K562 (cell line): ENCODE data around the gene BZW1. TPM values are rescaled to one million over a fixed set of nuclear protein-coding genes. Genes with fewer than 3 reads are reported as not detected.
A peak's percentile ranks its signal among the peaks of the same experiment; 100 is the strongest.

Experiments used
- LEF1 ChIP-seq: fragments of 450-650 bp; IDR thresholded peaks from 2 replicates; pipeline ENCODE4 v1.6.1; 2016; ENCODE audit warnings: mild to moderate bottlenecking
- PHF8 ChIP-seq: fragments of 200-600 bp; sonication (generic); IDR thresholded peaks from 2 replicates; pipeline ENCODE4 v1.6.1; 2012; ENCODE audit warnings: mixed run types, mild to moderate bottlenecking, inconsistent platforms, low read length, moderate library complexity, borderline replicate concordance
- SREBF2 ChIP-seq: sonication (generic); formaldehyde crosslinking; IDR thresholded peaks from 2 replicates; pipeline ENCODE4 v1.4.0; 2020; ENCODE audit warnings: mild to moderate bottlenecking, missing genetic modification reagents
- ZC3H11A ChIP-seq: IDR thresholded peaks from 2 replicates; pipeline ENCODE4 v1.6.1; 2012; ENCODE audit warnings: low read depth, low read length, improper control_type of control experiment
- ZNF408 ChIP-seq: fragments of 250-450 bp; sonication (Bioruptor Pico); IDR thresholded peaks from 2 replicates; pipeline ENCODE4 v1.4.0; 2020; ENCODE audit warnings: low read depth, mild to moderate bottlenecking, moderate library complexity
- polyA plus RNA-seq, 8 experiments: library from polyadenylated mRNA; depleted of rRNA in 4 of 8; stranded (reverse) in 5 of 8; unstranded in 3 of 8; fragments of >200 nt; fragmentation: Nextera tagmentation in 2 of 8; fragmentation: Illumina TruSeq in 1 of 8; extraction: Ambion mirVana in 2 of 8; extraction: Trizol in 1 of 8; gene quantifications; 2 replicates each; pipeline versions ENCODE4 v1.2.1 to v1.2.3, GENCODE V29; 2011 to 2014; ENCODE audit warnings: inconsistent platforms in 1 of 8, missing spikeins in 1 of 8
- total RNA-seq, 7 experiments: library from RNA; depleted of rRNA in 6 of 7; stranded (reverse); fragments of >200 nt in 6 of 7; fragmentation: Illumina TruSeq in 2 of 7; extraction: Trizol in 2 of 7; gene quantifications; 2 replicates each; pipeline versions ENCODE4 v1.2.1 to v1.2.3, GENCODE V29; 2011 to 2021; ENCODE audit warnings: low replicate concordance in 1 of 7
- TF ChIP-seq, protein P1 (sequence below), 2 experiments: IDR thresholded peaks; 2 replicates each; pipeline ENCODE4 v1.6.1; 2012; ENCODE audit warnings: improper control_type of control experiment in 2 of 2, low read depth in 2 of 2, low read length in 2 of 2, borderline replicate concordance in 1 of 2
- TF ChIP-seq, protein P2 (sequence below): sonication (generic); formaldehyde crosslinking; IDR thresholded peaks from 2 replicates; pipeline ENCODE4 v1.8.1; 2022; ENCODE audit warnings: missing genetic modification reagents
- TF ChIP-seq, protein P3 (sequence below), 2 experiments: fragments of 250-450 bp in 1 of 2; fragments of 450-650 bp in 1 of 2; sonication (Bioruptor Pico) in 1 of 2; IDR thresholded peaks; 2 replicates each; pipeline versions ENCODE4 v1.6.1 to v1.8.0; 2016 to 2021; ENCODE audit warnings: mild to moderate bottlenecking in 2 of 2, moderate library complexity in 2 of 2, missing compliant biosample characterization in 1 of 2, missing genetic modification characterization in 1 of 2
- TF ChIP-seq, protein P4 (sequence below): fragments of 250-450 bp; sonication (Bioruptor Pico); IDR thresholded peaks from 2 replicates; pipeline ENCODE4 v1.9.0; 2021; ENCODE audit warnings: mild to moderate bottlenecking, inconsistent platforms

Gene BZW1
- total and polyA plus RNA-seq, 9 of the 15 experiments (the other 6 are each of a cell fraction or from before 2014, with no cell fraction given) = 110 to 244 (median 198) TPM

DNA sequence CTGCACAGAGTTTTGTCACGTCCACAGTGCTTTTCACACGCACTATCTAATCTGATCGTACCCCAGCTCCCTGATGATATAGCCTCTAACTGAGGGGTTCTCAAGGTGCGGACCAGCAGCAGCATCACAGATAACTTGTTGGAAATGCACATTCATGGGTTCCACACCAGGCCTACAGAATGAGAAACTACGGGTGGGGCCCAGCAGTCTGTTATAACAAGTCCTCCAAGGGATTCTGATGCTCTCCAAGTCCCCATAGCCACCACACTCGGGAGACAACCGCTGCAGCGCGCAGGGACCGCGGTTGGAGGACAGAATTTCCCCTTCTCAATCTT lies 745 bp upstream of the BZW1 start (continued):
- TF ChIP-seq, protein P1, sequence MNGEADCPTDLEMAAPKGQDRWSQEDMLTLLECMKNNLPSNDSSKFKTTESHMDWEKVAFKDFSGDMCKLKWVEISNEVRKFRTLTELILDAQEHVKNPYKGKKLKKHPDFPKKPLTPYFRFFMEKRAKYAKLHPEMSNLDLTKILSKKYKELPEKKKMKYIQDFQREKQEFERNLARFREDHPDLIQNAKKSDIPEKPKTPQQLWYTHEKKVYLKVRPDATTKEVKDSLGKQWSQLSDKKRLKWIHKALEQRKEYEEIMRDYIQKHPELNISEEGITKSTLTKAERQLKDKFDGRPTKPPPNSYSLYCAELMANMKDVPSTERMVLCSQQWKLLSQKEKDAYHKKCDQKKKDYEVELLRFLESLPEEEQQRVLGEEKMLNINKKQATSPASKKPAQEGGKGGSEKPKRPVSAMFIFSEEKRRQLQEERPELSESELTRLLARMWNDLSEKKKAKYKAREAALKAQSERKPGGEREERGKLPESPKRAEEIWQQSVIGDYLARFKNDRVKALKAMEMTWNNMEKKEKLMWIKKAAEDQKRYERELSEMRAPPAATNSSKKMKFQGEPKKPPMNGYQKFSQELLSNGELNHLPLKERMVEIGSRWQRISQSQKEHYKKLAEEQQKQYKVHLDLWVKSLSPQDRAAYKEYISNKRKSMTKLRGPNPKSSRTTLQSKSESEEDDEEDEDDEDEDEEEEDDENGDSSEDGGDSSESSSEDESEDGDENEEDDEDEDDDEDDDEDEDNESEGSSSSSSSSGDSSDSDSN (IDR thresholded peaks at IDR 0.05; ENCODE audit: borderline replicate concordance in 1 of 2, low read depth in 2 of 2, low read length in 2 of 2) = 0 out of 4 replicates have a peak, but pooled peaks of 1 of the 2 experiments have one; percentile 69
- TF ChIP-seq ZNF408 (CRISPR knock-in tag) (no peak), ZC3H11A (no peak), SREBF2 (CRISPR knock-in tag) (no peak), PHF8 (no peak), LEF1 (no peak)
- TF ChIP-seq, protein P2, sequence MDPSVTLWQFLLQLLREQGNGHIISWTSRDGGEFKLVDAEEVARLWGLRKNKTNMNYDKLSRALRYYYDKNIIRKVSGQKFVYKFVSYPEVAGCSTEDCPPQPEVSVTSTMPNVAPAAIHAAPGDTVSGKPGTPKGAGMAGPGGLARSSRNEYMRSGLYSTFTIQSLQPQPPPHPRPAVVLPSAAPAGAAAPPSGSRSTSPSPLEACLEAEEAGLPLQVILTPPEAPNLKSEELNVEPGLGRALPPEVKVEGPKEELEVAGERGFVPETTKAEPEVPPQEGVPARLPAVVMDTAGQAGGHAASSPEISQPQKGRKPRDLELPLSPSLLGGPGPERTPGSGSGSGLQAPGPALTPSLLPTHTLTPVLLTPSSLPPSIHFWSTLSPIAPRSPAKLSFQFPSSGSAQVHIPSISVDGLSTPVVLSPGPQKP (CRISPR knock-in tag) = no peak
- TF ChIP-seq, protein P3, sequence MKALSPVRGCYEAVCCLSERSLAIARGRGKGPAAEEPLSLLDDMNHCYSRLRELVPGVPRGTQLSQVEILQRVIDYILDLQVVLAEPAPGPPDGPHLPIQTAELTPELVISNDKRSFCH (CRISPR knock-in tag; IDR thresholded peaks at IDR 0.05) = no peak
- TF ChIP-seq, protein P3 (tag; IDR thresholded peaks at IDR 0.05) = 0 out of 2 replicates have a peak, but pooled peaks have one; percentile 20
- TF ChIP-seq, protein P4, sequence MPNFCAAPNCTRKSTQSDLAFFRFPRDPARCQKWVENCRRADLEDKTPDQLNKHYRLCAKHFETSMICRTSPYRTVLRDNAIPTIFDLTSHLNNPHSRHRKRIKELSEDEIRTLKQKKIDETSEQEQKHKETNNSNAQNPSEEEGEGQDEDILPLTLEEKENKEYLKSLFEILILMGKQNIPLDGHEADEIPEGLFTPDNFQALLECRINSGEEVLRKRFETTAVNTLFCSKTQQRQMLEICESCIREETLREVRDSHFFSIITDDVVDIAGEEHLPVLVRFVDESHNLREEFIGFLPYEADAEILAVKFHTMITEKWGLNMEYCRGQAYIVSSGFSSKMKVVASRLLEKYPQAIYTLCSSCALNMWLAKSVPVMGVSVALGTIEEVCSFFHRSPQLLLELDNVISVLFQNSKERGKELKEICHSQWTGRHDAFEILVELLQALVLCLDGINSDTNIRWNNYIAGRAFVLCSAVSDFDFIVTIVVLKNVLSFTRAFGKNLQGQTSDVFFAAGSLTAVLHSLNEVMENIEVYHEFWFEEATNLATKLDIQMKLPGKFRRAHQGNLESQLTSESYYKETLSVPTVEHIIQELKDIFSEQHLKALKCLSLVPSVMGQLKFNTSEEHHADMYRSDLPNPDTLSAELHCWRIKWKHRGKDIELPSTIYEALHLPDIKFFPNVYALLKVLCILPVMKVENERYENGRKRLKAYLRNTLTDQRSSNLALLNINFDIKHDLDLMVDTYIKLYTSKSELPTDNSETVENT (CRISPR knock-in tag) = no peak
